Measurements from ENCODE around the gene ABCC4. TPM values are rescaled to one million over a fixed set of nuclear protein-coding genes. Genes with fewer than 3 reads are reported as not detected.

The ABCC4 gene
- polyA plus RNA-seq, 1 donor from 2014 or later = 2.4 TPM

DNA sequence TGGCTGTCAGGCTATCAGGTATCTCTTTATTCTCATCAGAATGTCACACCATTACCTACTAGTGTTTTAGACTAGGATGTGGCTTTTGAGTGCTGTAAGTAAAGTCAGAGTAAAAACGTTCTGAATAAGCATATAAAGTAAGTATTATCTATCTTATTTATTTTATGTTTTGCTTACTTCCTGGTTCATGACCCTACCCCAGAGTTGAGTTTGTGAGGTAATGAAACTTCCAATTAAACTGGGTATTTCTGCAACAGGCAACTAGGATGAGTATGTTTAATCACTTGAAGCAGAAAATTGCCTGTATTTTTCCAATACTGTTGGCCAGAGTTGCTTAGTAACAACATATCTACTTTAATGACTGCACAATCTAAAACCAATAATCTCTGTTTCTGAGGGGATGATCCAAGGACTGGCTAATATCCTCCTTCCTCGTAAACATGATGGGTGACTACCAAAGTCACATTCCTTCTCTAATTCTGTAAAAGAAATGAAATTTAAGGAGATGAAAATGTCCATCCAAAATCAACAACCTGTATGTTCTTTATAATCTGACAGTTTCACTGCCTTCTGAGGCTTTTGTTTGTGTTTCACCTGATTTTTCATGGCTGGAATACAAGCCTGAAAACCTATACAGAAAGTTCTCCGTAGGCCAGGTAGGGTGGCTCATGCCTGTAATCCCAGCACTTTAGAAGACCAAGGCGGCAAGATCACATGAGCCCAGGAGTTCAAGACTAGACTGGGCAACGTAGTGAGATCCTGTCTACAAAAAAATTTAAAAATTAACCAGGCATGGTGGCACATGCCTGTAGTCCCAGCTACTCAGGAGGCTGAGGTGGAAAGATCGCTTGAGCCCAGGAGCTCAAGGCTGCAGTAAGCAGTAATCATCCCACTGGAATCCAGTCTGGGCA lies 83.1 kb downstream of the ABCC4 start:
- TF ChIP-seq, protein P1, sequence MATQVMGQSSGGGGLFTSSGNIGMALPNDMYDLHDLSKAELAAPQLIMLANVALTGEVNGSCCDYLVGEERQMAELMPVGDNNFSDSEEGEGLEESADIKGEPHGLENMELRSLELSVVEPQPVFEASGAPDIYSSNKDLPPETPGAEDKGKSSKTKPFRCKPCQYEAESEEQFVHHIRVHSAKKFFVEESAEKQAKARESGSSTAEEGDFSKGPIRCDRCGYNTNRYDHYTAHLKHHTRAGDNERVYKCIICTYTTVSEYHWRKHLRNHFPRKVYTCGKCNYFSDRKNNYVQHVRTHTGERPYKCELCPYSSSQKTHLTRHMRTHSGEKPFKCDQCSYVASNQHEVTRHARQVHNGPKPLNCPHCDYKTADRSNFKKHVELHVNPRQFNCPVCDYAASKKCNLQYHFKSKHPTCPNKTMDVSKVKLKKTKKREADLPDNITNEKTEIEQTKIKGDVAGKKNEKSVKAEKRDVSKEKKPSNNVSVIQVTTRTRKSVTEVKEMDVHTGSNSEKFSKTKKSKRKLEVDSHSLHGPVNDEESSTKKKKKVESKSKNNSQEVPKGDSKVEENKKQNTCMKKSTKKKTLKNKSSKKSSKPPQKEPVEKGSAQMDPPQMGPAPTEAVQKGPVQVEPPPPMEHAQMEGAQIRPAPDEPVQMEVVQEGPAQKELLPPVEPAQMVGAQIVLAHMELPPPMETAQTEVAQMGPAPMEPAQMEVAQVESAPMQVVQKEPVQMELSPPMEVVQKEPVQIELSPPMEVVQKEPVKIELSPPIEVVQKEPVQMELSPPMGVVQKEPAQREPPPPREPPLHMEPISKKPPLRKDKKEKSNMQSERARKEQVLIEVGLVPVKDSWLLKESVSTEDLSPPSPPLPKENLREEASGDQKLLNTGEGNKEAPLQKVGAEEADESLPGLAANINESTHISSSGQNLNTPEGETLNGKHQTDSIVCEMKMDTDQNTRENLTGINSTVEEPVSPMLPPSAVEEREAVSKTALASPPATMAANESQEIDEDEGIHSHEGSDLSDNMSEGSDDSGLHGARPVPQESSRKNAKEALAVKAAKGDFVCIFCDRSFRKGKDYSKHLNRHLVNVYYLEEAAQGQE (IDR thresholded peaks at IDR 0.05; ENCODE audit: borderline replicate concordance) = no peak
- no peak for TF ChIP-seq RAD21 (conservative IDR thresholded peaks at IDR 0.05)
- TF ChIP-seq, protein P2, sequence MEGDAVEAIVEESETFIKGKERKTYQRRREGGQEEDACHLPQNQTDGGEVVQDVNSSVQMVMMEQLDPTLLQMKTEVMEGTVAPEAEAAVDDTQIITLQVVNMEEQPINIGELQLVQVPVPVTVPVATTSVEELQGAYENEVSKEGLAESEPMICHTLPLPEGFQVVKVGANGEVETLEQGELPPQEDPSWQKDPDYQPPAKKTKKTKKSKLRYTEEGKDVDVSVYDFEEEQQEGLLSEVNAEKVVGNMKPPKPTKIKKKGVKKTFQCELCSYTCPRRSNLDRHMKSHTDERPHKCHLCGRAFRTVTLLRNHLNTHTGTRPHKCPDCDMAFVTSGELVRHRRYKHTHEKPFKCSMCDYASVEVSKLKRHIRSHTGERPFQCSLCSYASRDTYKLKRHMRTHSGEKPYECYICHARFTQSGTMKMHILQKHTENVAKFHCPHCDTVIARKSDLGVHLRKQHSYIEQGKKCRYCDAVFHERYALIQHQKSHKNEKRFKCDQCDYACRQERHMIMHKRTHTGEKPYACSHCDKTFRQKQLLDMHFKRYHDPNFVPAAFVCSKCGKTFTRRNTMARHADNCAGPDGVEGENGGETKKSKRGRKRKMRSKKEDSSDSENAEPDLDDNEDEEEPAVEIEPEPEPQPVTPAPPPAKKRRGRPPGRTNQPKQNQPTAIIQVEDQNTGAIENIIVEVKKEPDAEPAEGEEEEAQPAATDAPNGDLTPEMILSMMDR (IDR thresholded peaks at IDR 0.05; ENCODE audit: poor library complexity, severe bottlenecking) = no peak
- no peak for TF ChIP-seq EP300 (conservative IDR thresholded peaks at IDR 0.05; ENCODE audit: poor library complexity, severe bottlenecking)
- TF ChIP-seq SMC3 (conservative IDR thresholded peaks at IDR 0.05; ENCODE audit: poor library complexity) = no peak

GRCh38 chr13:95216182-95216581 lies 85.1 kb downstream of the ABCC4 start:
- Histone ChIP-seq H3K9ac (ENCODE audit: low read length) (no peak overlapping the region), H3K27ac (ENCODE audit: low read length) (no peak overlapping the region), H3F3A (ENCODE audit: insufficient read depth, low read length, poor library complexity, severe bottlenecking) (no peaks in the 10 kb centered on the region), H3K4me3 (ENCODE audit: low read length) (no peak overlapping the region), H4K20me1 (ENCODE audit: insufficient read depth) (no peaks in the 10 kb centered on the region), H3K27me3 (ENCODE audit: insufficient read depth, low read depth, low read length) (no peaks in the 10 kb centered on the region), H3K79me2 (replicated peaks; ENCODE audit: insufficient read depth, low read length) (no peaks in the 10 kb centered on the region), H3K9me3 (ENCODE audit: low read length) (no peaks in the 10 kb centered on the region), H3K4me2 (ENCODE audit: low read length) (no peak overlapping the region), H3K9me2 (ENCODE audit: insufficient read depth, low read length) (no peaks in the 10 kb centered on the region), H2AFZ (ENCODE audit: low read depth, low read length) (no peak overlapping the region), H3K36me3 (ENCODE audit: insufficient read depth, low read length) (no peaks in the 10 kb centered on the region)
- TF ChIP-seq, protein P2 (IDR thresholded peaks at IDR 0.05; ENCODE audit: poor library complexity, severe bottlenecking) = no peak
- TF ChIP-seq, protein P1 (IDR thresholded peaks at IDR 0.05; ENCODE audit: borderline replicate concordance) = no peak
- no peak for TF ChIP-seq POLR2AphosphoS5 (IDR thresholded peaks at IDR 0.05)

More for the DNA sequence above, 83.1 kb downstream of the ABCC4 start:
- Histone ChIP-seq H3K9me2 (ENCODE audit: insufficient read depth, low read length) (no peaks in the 10 kb centered on the region), H3K79me2 (replicated peaks; ENCODE audit: insufficient read depth, low read length) (no peaks in the 10 kb centered on the region), H3K27me3 (ENCODE audit: insufficient read depth, low read depth, low read length) (no peaks in the 10 kb centered on the region), H3K4me3 (ENCODE audit: low read length) (no peak overlapping the region), H3K36me3 (ENCODE audit: insufficient read depth, low read length) (no peaks in the 10 kb centered on the region), H3K9ac (ENCODE audit: low read length) (no peak overlapping the region), H3F3A (ENCODE audit: insufficient read depth, low read length, poor library complexity, severe bottlenecking) (no peaks in the 10 kb centered on the region), H2AFZ (ENCODE audit: low read depth, low read length) (no peak overlapping the region), H3K9me3 (ENCODE audit: low read length) (no peaks in the 10 kb centered on the region), H3K4me2 (ENCODE audit: low read length) (no peak overlapping the region), H4K20me1 (ENCODE audit: insufficient read depth) (no peaks in the 10 kb centered on the region), H3K27ac (ENCODE audit: low read length) (no peak overlapping the region)

All from neural cell (in vitro differentiated cells).